ENCODE results near the gene FAM118B. TPM values are rescaled to one million over a fixed set of nuclear protein-coding genes. Genes with fewer than 3 reads are reported as not detected.

Gene FAM118B
- total and polyA plus RNA-seq, 2 donors from 2014 or later: 14.0 to 21.5 TPM

GRCh38 chr11:126277780-126278179 is 66.2 kb downstream of the FAM118B start:
- Histone ChIP-seq H3K27me3 (ENCODE audit: control insufficient read depth, insufficient read depth, low read length) (no peaks in the 10 kb centered on the region), H3K9ac (ENCODE audit: low read length in 3 of 3) (no peak overlapping the region), H3K9me3 (ENCODE audit: control insufficient read depth in 2 of 3, insufficient read depth in 1 of 3, low read length in 3 of 3) (no peaks in the 10 kb centered on the region), H3K4me3 (ENCODE audit: low read length in 3 of 3) (no peak overlapping the region), H3K4me1 (ENCODE audit: control insufficient read depth in 2 of 3, insufficient read depth in 2 of 3, low read depth in 1 of 3, low read length in 3 of 3) (peaks cover 5 to 8% (median 6%) of the 10 kb centered on the region in 3 donors), H3K36me3 (ENCODE audit: control insufficient read depth in 2 of 3, insufficient read depth in 3 of 3, low read length in 3 of 3) (peaks cover 0 to 11% (median 11%) of the 10 kb centered on the region in 3 donors), H3K27ac (ENCODE audit: low read depth in 2 of 2, low read length in 2 of 2) (no peak overlapping the region)
- intact Hi-C loops (cut with DNase I): no loop called here
- DNase-seq (no peak), FAIRE-seq (no peak)
- no peak for TF ChIP-seq CTCF (IDR thresholded peaks at IDR 0.05; ENCODE audit: borderline replicate concordance, extremely low read depth, insufficient read depth)

- TF ChIP-seq CTCF (IDR thresholded peaks at IDR 0.05; ENCODE audit: borderline replicate concordance, extremely low read depth, insufficient read depth): no peak
- Histone ChIP-seq H3K9me3 (ENCODE audit: control insufficient read depth in 2 of 3, insufficient read depth in 1 of 3, low read length in 3 of 3) (no peaks in the 10 kb centered on the region), H3K4me1 (ENCODE audit: control insufficient read depth in 2 of 3, insufficient read depth in 2 of 3, low read depth in 1 of 3, low read length in 3 of 3) (peaks cover 5 to 8% (median 6%) of the 10 kb centered on the region in 3 donors), H3K9ac (ENCODE audit: low read length in 3 of 3) (no peak overlapping the region), H3K4me3 (ENCODE audit: low read length in 3 of 3) (no peak overlapping the region), H3K27me3 (ENCODE audit: control insufficient read depth, insufficient read depth, low read length) (no peaks in the 10 kb centered on the region), H3K27ac (ENCODE audit: low read depth in 2 of 2, low read length in 2 of 2) (no peak overlapping the region), H3K36me3 (ENCODE audit: control insufficient read depth in 2 of 3, insufficient read depth in 3 of 3, low read length in 3 of 3) (peaks cover 0 to 5% (median 5%) of the 10 kb centered on the region in 3 donors)
- DNase-seq (no peak), FAIRE-seq (no peak)
- intact Hi-C loops (cut with DNase I): no loop called here
These were observed 67.6 kb downstream of the FAM118B start for GRCh38 chr11:126279191-126279590.

GRCh38 chr11:126280595-126280994 is 69.0 kb downstream of the FAM118B start:
- FAIRE-seq: no peak

More at GRCh38 chr11:126280595-126280994, 69.0 kb downstream of the FAM118B start:
- no peak for TF ChIP-seq CTCF (IDR thresholded peaks at IDR 0.05; ENCODE audit: borderline replicate concordance, extremely low read depth, insufficient read depth)
- Histone ChIP-seq H3K27me3 (ENCODE audit: control insufficient read depth, insufficient read depth, low read length) (no peaks in the 10 kb centered on the region), H3K9me3 (ENCODE audit: control insufficient read depth in 2 of 3, insufficient read depth in 1 of 3, low read length in 3 of 3) (no peaks in the 10 kb centered on the region), H3K36me3 (ENCODE audit: control insufficient read depth in 2 of 3, insufficient read depth in 3 of 3, low read length in 3 of 3) (peaks cover 0 to 5% (median 3%) of the 10 kb centered on the region in 3 donors), H3K4me1 (ENCODE audit: control insufficient read depth in 2 of 3, insufficient read depth in 2 of 3, low read depth in 1 of 3, low read length in 3 of 3) (peaks cover 5 to 8% (median 6%) of the 10 kb centered on the region in 3 donors), H3K9ac (ENCODE audit: low read length in 3 of 3) (no peak overlapping the region), H3K27ac (ENCODE audit: low read depth in 2 of 2, low read length in 2 of 2) (no peak overlapping the region), H3K4me3 (ENCODE audit: low read length in 3 of 3) (no peak overlapping the region)
- intact Hi-C loops (cut with DNase I): no loop called here
- DNase-seq: no peak

Data from kidney (tissue), 14 donors.